ENCODE data around the gene NVL. TPM values are rescaled to one million over a fixed set of nuclear protein-coding genes. Genes with fewer than 3 reads are reported as not detected.

Gene NVL
- total RNA-seq (2022) (69.8 and 81.5 TPM in 2 replicates), Bru-seq, nascent RNA (percentile 87 among the genes with signal in this experiment), BruChase-seq, experiment 1, labeled RNA remaining after a 6-hour chase (percentile 81 among the genes with signal in this experiment), BruChase-seq, experiment 2, labeled RNA remaining after a 2-hour chase (percentile 84 among the genes with signal in this experiment)
- long read RNA-seq, transcript NVL-211 (22 exons, 2,566 nt), result minor isoform, 5 of 197 reads
- long read RNA-seq, transcript NVL-203 (22 exons, 2,832 nt), result minor isoform, 9 of 197 reads
- long read RNA-seq, transcript NVL-216 (24 exons, 3,003 nt), result minor isoform, 27 of 197 reads
- long read RNA-seq, transcript NVL-201 (23 exons, 3,123 nt), result major isoform, 92 of 197 reads
- long read RNA-seq, partial matches to known transcripts, result 7 of 197 reads
- long read RNA-seq, other reads (novel, unspliced or antisense), result 57 of 197 reads

DNA sequence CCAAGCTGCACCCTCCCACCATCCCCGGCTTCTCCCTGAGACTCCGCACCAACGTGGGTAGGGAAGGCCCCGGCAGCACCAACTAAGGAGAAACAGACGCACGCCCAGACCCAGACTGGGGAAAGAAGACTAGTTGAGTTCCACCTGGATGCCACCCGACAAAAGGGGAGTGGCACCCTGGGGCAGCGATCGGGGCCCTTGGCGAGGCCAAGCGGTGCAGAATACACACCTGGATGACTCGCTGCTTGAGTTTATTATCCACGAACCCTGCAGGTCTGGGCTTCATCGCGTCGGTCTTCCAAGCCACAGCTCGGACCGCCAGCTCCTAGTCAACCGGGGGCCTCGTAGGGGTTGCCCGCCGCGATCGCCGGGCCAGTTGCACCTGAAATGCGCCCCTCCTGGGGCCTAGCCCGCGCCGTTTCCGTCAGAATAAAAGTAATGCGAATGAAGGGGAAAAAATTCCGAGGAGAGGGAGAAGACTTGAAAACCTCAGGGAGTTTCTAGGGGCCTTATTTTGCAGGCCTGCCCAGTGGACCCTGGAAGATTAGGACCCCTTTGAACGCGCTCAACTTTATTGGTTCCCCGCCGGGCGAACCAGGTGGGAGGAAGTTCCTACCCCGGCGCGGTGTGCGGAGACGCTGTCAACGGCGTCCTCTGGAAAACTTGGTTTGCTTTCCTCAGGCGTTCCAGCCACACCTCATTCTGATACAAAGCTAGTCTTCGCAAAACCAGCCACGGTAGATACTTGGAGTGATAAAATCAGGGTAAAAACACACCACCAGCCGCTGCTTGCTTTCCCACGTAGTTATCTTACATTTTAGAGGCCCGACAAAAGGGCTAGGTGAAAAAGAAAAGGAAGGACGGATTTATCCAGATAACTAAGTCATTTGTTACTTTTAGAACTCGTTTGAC is at the start of gene NVL:
NVL (minus strand) TSS at position 331 of the 912 bp plus-strand sequence; CDS start at position 286, 45 bp downstream.
- DNase-seq (ENCODE audit: unreplicated experiment), result peak; percentile 98
- no peaks in the 10 kb centered on the region for H3K9me3 Mint-ChIP-seq (ENCODE audit: unreplicated experiment)
- H3K36me3 Mint-ChIP-seq (ENCODE audit: insufficient read depth, unreplicated experiment), result peaks cover 12% of the 10 kb centered on the region
- no peaks in the 10 kb centered on the region for H3K27me3 Mint-ChIP-seq (ENCODE audit: insufficient read depth, unreplicated experiment)
- peak within 1 kb of the TSS; percentile 99 for H3K27ac Mint-ChIP-seq (ENCODE audit: low read depth, unreplicated experiment)
- intact Hi-C loops (cut with micrococcal nuclease), result loop anchor here (1.0 kb wide), 2 partner anchors 519 to 632 kb away; no protein-coding TSS in a partner anchor
- TF ChIP-seq, protein P1, sequence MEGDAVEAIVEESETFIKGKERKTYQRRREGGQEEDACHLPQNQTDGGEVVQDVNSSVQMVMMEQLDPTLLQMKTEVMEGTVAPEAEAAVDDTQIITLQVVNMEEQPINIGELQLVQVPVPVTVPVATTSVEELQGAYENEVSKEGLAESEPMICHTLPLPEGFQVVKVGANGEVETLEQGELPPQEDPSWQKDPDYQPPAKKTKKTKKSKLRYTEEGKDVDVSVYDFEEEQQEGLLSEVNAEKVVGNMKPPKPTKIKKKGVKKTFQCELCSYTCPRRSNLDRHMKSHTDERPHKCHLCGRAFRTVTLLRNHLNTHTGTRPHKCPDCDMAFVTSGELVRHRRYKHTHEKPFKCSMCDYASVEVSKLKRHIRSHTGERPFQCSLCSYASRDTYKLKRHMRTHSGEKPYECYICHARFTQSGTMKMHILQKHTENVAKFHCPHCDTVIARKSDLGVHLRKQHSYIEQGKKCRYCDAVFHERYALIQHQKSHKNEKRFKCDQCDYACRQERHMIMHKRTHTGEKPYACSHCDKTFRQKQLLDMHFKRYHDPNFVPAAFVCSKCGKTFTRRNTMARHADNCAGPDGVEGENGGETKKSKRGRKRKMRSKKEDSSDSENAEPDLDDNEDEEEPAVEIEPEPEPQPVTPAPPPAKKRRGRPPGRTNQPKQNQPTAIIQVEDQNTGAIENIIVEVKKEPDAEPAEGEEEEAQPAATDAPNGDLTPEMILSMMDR (IDR thresholded peaks at IDR 0.05; ENCODE audit: unreplicated experiment), result no peak
- ChIA-PET CTCF (interaction anchor here (0.6 to 1.9 kb wide), 13 partner anchors 9 to 650 kb away, joined by 3 to 7 read pairs (median 3); no protein-coding TSS in a partner anchor), POLR2A (interaction anchor here (0.6 to 2.7 kb wide), 84 partner anchors 9 to 1732 kb away, joined by 3 to 109 read pairs (median 5); partner anchors contain the start of genes AIDA, BROX, CNIH4 and DEGS1)
- peaks cover 33% of the 10 kb centered on the region for H3K4me1 Mint-ChIP-seq (ENCODE audit: insufficient read depth, unreplicated experiment)
- H3K4me3 Mint-ChIP-seq (ENCODE audit: unreplicated experiment), result peak within 1 kb of the TSS; percentile 86
- no TSS peak for BruUV-seq (replicated peaks)

DNA sequence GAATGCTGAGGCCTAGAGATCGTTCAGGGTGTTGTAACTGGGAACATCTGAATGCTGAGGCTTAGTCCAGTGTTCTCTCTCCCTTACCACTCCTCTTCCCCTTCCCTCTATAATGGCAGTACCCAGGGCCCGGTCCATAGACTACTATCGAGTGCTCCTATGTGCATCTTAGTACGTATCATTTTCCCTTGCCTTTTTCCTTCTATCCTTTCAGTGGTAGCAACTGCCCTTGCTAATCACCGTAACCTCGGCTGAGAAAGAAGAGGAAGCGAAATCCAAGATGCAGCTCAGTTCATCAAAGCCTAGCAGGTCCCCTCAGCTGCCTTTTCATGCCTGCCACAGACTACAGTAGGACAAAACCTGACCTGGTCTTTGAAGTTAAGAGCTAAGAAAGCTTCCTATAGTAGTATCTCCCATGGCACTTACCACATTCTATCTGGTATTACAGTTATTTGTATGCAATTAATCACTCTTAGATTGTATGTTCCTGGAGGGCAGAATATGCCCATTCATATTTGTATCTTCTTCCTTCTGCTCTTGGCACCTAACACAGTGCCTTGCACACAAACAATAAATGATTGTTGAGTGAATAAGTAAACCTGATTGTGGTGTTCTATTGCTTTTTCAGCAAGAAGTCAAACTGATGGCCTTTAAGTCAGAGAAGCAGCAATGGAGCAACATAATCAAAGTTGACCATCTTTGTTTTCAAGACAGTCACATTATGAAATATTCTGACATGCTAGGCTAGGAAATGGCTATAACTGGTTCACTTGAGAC is 49.1 kb upstream of the NVL start:
- intact Hi-C loops (cut with micrococcal nuclease), result no loop called here
- TF ChIP-seq, protein P1 (IDR thresholded peaks at IDR 0.05; ENCODE audit: unreplicated experiment), result no peak
- Mint-ChIP-seq H3K36me3 (ENCODE audit: insufficient read depth, unreplicated experiment) (peaks cover 73% of the 10 kb centered on the region), H3K27ac (ENCODE audit: low read depth, unreplicated experiment) (peak overlapping the region; percentile 21), H3K4me1 (ENCODE audit: insufficient read depth, unreplicated experiment) (peaks cover 24% of the 10 kb centered on the region), H3K4me3 (ENCODE audit: unreplicated experiment) (no peak overlapping the region), H3K9me3 (ENCODE audit: unreplicated experiment) (no peaks in the 10 kb centered on the region), H3K27me3 (ENCODE audit: insufficient read depth, unreplicated experiment) (no peaks in the 10 kb centered on the region)
- no TSS peak for BruUV-seq (replicated peaks)
- ChIA-PET POLR2A (interaction anchor here (1.2 to 6.1 kb wide), 5 partner anchors 9 to 78 kb away, joined by 3 to 46 read pairs (median 4); partner anchors contain the start of gene CNIH4), CTCF (interaction anchor here (0.5 to 1.6 kb wide), 5 partner anchors 15 to 330 kb away, joined by 3 to 6 read pairs (median 3); no protein-coding TSS in a partner anchor)
- DNase-seq (ENCODE audit: unreplicated experiment), result no peak

DNA sequence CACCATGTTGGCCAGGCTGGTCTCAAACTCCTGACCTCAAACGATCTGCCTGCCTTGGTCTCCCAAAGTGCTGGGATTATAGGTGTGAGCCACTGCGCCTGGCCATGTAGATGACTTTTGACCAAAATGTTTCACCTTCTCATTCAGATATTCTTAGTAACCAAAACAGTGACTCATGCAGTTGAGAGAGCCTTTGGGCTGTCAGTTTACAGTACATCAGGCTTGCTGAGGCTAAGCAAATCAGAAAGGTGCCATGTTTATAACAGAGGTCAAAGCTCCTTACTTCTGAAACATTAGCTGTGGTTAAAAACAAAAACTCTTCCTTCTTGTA is 47.7 kb upstream of the NVL start:
- intact Hi-C loops (cut with micrococcal nuclease), result no loop called here
- ChIA-PET POLR2A (interaction anchor here (0.7 to 6.1 kb wide), 14 partner anchors 10 to 263 kb away, joined by 3 to 46 read pairs (median 3); partner anchors contain the start of genes CNIH4, FBXO28, NVL and WDR26), CTCF (interaction anchor here (0.6 to 4.7 kb wide), 6 partner anchors 11 to 493 kb away, joined by 3 to 18 read pairs (median 4); no protein-coding TSS in a partner anchor)
- TF ChIP-seq, protein P1 (IDR thresholded peaks at IDR 0.05; ENCODE audit: unreplicated experiment), result no peak
- Mint-ChIP-seq H3K36me3 (ENCODE audit: insufficient read depth, unreplicated experiment) (peaks cover 75% of the 10 kb centered on the region), H3K27me3 (ENCODE audit: insufficient read depth, unreplicated experiment) (no peaks in the 10 kb centered on the region), H3K9me3 (ENCODE audit: unreplicated experiment) (no peaks in the 10 kb centered on the region), H3K4me1 (ENCODE audit: insufficient read depth, unreplicated experiment) (peaks cover 24% of the 10 kb centered on the region), H3K27ac (ENCODE audit: low read depth, unreplicated experiment) (peak overlapping the region; percentile 44), H3K4me3 (ENCODE audit: unreplicated experiment) (no peak overlapping the region)
- peak; percentile 77 for DNase-seq (ENCODE audit: unreplicated experiment)
- no TSS peak for BruUV-seq (replicated peaks)
